B cell (primary cell): ENCODE data around the gene FOXK1. TPM values are rescaled to one million over a fixed set of nuclear protein-coding genes. Genes with fewer than 3 reads are reported as not detected.

ENCODE experiments used
- ATAC-seq: fragments of 200-7000 bp; cut with Tn5 transposase; one replicate; pipeline ENCODE4 v1.10.0; 2021; ENCODE audit warnings: low read depth, mild to moderate bottlenecking, moderate number of reproducible peaks, moderate library complexity
- CTCF ChIA-PET: fragments of 350-600 bp; sonication (Branson Sonifier 250); formaldehyde crosslinking; loops from one replicate; lab custom pipeline; 2021; ENCODE audit warnings: antibody characterized with exemption, inconsistent platforms; lab: Charles Lee
- POLR2A ChIA-PET: fragments of 350-600 bp; sonication (Branson Sonifier 250); formaldehyde crosslinking; loops from one replicate; lab custom pipeline; 2021; ENCODE audit warnings: antibody characterized with exemption; lab: Charles Lee
- DNase-seq: peaks from one replicate; pipeline ENCODE4 v3.0.0; 2013
- H2AFZ ChIP-seq: 2 replicates; pipeline ENCODE4 v1.6.1; 2012; ENCODE audit warnings: mild to moderate bottlenecking, low read depth, low read length; ENCODE audit not compliant: insufficient read depth, poor library complexity, severe bottlenecking
- H3K27ac ChIP-seq, 2 donors: 1 replicate in 1 of 2; 2 replicates in 1 of 2; pipeline ENCODE4 v1.5.1; 2012 to 2013; ENCODE audit warnings: low read length in 2 of 2, mild to moderate bottlenecking in 2 of 2, moderate library complexity in 1 of 2
- H3K27me3 ChIP-seq, 4 experiments: fragments of 200-600 bp in 1 of 4; sonication (generic) in 1 of 4; replicated peaks in 1 of 4; 1 replicate in 2 of 4; 2 replicates in 2 of 4; pipeline versions ENCODE4 v1.6.1 to v1.7.0; 2013 to 2016; ENCODE audit warnings: low read length in 3 of 4, mild to moderate bottlenecking in 2 of 4, mixed read lengths in 1 of 4, moderate library complexity in 1 of 4; ENCODE audit not compliant: insufficient read depth in 4 of 4, control insufficient read depth in 3 of 4; ENCODE audit errors: control extremely low read depth in 1 of 4
- H3K36me3 ChIP-seq, 2 experiments: replicated peaks in 1 of 2; 1 replicate in 1 of 2; 2 replicates in 1 of 2; pipeline versions ENCODE4 v1.6.1 to v1.7.1; 2013; ENCODE audit warnings: low read length in 1 of 2; ENCODE audit not compliant: insufficient read depth in 2 of 2, control insufficient read depth in 1 of 2; ENCODE audit errors: control extremely low read depth in 1 of 2, extremely low read depth in 1 of 2
- H3K4me1 ChIP-seq, 2 donors: fragments of 200-600 bp in 1 of 2; sonication (generic) in 1 of 2; 1 replicate in 1 of 2; 2 replicates in 1 of 2; pipeline versions ENCODE4 v1.5.1 to v1.6.1; 2013 to 2017; ENCODE audit warnings: low read length in 2 of 2; ENCODE audit not compliant: control insufficient read depth in 2 of 2, insufficient read depth in 2 of 2
- H3K4me2 ChIP-seq: replicated peaks from 2 replicates; pipeline ENCODE3; 2012; ENCODE audit warnings: mild to moderate bottlenecking, low read depth, low read length; ENCODE audit not compliant: poor library complexity, severe bottlenecking
- H3K4me3 ChIP-seq, 5 experiments: fragments of 200-600 bp in 1 of 5; sonication (generic) in 1 of 5; 1 replicate in 3 of 5; 2 replicates in 2 of 5; pipeline versions ENCODE4 v1.5.1 to v1.7.0; 2011 to 2016; ENCODE audit warnings: low read length in 4 of 5, mild to moderate bottlenecking in 4 of 5, low read depth in 2 of 5, control low read depth in 1 of 5, moderate library complexity in 1 of 5; ENCODE audit not compliant: insufficient read depth in 1 of 5; ENCODE audit errors: control extremely low read depth in 1 of 5, extremely low read depth in 1 of 5
- H3K79me2 ChIP-seq: fragments of 200-600 bp; sonication (generic); one replicate; pipeline ENCODE4 v1.6.0; 2016; ENCODE audit warnings: low read length; ENCODE audit not compliant: control insufficient read depth, insufficient read depth
- H3K9ac ChIP-seq: fragments of 200-600 bp; sonication (generic); 2 replicates; pipeline ENCODE4 v1.6.1; 2017; ENCODE audit warnings: mild to moderate bottlenecking, low read length, moderate library complexity
- H3K9me3 ChIP-seq, 3 donors: one replicate each; pipeline versions ENCODE4 v1.6.1 to v1.7.1; 2013; ENCODE audit warnings: low read length in 2 of 3; ENCODE audit not compliant: control insufficient read depth in 2 of 3, insufficient read depth in 1 of 3; ENCODE audit errors: control extremely low read depth in 1 of 3
- H4K20me1 ChIP-seq: 2 replicates; pipeline ENCODE4 v1.6.0; 2012; ENCODE audit warnings: mild to moderate bottlenecking, low read length; ENCODE audit not compliant: insufficient read depth, control insufficient read depth, poor library complexity, severe bottlenecking
- H3K27ac Mint-ChIP-seq: one replicate; pipeline ENCODE4 v1.8.0; 2021; ENCODE audit warnings: mixed read lengths
- H3K27me3 Mint-ChIP-seq: one replicate; pipeline ENCODE4 v1.8.0; 2021; ENCODE audit warnings: mixed read lengths
- H3K4me1 Mint-ChIP-seq: one replicate; pipeline ENCODE4 v1.8.0; 2021; ENCODE audit warnings: mixed read lengths
- H3K4me3 Mint-ChIP-seq: one replicate; pipeline ENCODE4 v1.8.0; 2021; ENCODE audit warnings: mixed read lengths
- H3K9me3 Mint-ChIP-seq: one replicate; pipeline ENCODE4 v1.8.0; 2022; ENCODE audit warnings: mixed read lengths; ENCODE audit not compliant: insufficient read depth
- EZH2 ChIP-seq: IDR thresholded peaks from 2 replicates; pipeline ENCODE4 v1.6.1; 2012; ENCODE audit warnings: borderline replicate concordance, low read depth, mild to moderate bottlenecking, moderate library complexity, low read length; ENCODE audit not compliant: insufficient read depth, poor library complexity, severe bottlenecking
- WGBS: methylation state at CpG from one replicate; pipeline ENCODE4 v1.1.5; 2013; ENCODE audit warnings: missing lambda C conversion rate; ENCODE audit not compliant: insufficient coverage; 5-methylcytosine and 5-hydroxymethylcytosine counted together
- intact Hi-C: fragments of 100-400 bp; cut with micrococcal nuclease; formaldehyde crosslinking; loops from one replicate; pipeline ENCODE4 v1.10.0; 2022
- polyA plus RNA-seq: library from polyadenylated mRNA; depleted of rRNA; stranded (reverse); fragments of >200 nt; gene quantifications from 2 replicates; pipeline ENCODE4 v1.2.3, GENCODE V29; 2012
- total RNA-seq, 2 donors: library from RNA; stranded (reverse); fragments of 120-200 nt in 1 of 2; gene quantifications; 1 replicate in 1 of 2; 2 replicates in 1 of 2; pipeline versions ENCODE4 v1.2.3 to v1.2.4, GENCODE V29; 2013 to 2022
- TF ChIP-seq, protein P1 (sequence below): fragments of 200-600 bp; IDR thresholded peaks from one replicate; pipeline ENCODE4 v1.8.0; 2022; ENCODE audit warnings: antibody characterized with exemption, mild to moderate bottlenecking

FOXK1 gene
- total and polyA plus RNA-seq, 2 donors (not counting 1 experiment from before 2014, with no cell fraction given), result 17.9 to 56.2 TPM

DNA sequence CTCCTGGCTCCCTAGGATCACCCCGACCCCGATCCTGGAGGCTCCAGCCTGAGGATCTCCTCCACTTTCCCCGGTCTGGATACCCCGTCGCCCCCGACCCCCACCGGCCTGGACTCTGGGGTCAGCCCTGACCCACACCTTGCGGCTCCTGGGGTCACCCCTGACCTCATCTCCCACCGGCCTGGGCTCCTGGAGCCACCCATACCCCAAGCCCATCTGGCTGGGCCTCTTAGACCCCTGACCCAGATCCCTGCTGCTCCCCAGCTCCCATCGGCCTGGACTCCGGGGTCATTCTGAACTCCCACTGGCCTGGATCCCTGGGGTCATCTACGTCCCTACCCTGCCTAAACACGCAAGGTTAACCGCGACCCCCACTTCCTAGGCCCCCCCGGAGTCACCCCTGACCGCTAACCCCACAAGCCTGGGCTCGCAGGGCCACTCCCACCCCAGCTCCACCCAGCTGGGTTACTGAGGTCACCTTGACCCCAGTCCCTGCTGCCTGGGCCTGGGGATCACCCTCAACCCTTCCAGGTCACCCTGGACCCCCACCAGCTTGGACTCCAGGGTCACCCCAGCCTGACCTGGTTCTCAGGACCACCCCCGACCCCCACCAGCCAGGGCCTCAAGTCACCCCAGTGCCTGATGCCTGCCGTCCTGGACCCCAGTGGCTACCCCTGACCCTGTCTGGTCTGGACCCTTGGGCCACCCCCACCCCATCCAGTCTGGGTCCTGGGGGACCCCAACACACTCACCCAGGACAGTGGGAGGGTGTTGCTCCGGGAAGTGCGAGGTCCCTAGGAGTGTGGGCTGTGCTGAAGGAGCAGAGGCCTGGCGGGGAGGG, 1.2 kb downstream of the FOXK1 start:
- Histone ChIP-seq H2AFZ (peak overlapping the region; percentile 35), H3K79me2 (peaks cover 58% of the 10 kb centered on the region), H4K20me1 (peaks cover 29% of the 10 kb centered on the region), H3K4me2 (peak overlapping the region; percentile 88), H3K4me1 (peaks cover 12 to 36% of the 10 kb centered on the region in 2 donors), H3K27me3 (peaks cover 0 to 2% (median 0%) of the 10 kb centered on the region in 4 experiments), H3K4me3 (peak overlapping the region; percentile 54 to 81 (median 65)), H3K36me3 (peaks cover 0 to 4% of the 10 kb centered on the region in 2 experiments), H3K27ac (peak overlapping the region; percentile 91 to 95), H3K9me3 (no peaks in the 10 kb centered on the region), H3K9ac (peak overlapping the region; percentile 69)
- H3K4me3 Mint-ChIP-seq, result peak overlapping the region; percentile 89
- intact Hi-C loops, result loop anchor here (5.0 kb wide), 1 partner anchor 69 kb away; no protein-coding TSS in a partner anchor
- peak overlapping the region; percentile 92 for H3K27ac Mint-ChIP-seq
- no peak for ATAC-seq
- POLR2A ChIA-PET, result interaction anchor here (0.5 to 3.3 kb wide), 7 partner anchors 30 to 561 kb away, joined by 3 to 37 read pairs (median 5); partner anchors contain the start of gene AP5Z1
- CTCF ChIA-PET, result interaction anchor here (1.1 to 4.5 kb wide), 4 partner anchors 42 to 92 kb away, joined by 3 to 36 read pairs (median 4); partner anchors contain the start of gene AP5Z1
- TF ChIP-seq, protein P1, sequence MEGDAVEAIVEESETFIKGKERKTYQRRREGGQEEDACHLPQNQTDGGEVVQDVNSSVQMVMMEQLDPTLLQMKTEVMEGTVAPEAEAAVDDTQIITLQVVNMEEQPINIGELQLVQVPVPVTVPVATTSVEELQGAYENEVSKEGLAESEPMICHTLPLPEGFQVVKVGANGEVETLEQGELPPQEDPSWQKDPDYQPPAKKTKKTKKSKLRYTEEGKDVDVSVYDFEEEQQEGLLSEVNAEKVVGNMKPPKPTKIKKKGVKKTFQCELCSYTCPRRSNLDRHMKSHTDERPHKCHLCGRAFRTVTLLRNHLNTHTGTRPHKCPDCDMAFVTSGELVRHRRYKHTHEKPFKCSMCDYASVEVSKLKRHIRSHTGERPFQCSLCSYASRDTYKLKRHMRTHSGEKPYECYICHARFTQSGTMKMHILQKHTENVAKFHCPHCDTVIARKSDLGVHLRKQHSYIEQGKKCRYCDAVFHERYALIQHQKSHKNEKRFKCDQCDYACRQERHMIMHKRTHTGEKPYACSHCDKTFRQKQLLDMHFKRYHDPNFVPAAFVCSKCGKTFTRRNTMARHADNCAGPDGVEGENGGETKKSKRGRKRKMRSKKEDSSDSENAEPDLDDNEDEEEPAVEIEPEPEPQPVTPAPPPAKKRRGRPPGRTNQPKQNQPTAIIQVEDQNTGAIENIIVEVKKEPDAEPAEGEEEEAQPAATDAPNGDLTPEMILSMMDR, result no peak
- no peak for TF ChIP-seq EZH2
- peak; percentile 40 for DNase-seq
- WGBS, result 1% methylated on average over 23 of the region's 23 CpGs
- H3K9me3 Mint-ChIP-seq, result no peaks in the 10 kb centered on the region
- no peaks in the 10 kb centered on the region for H3K27me3 Mint-ChIP-seq
- peaks cover 33% of the 10 kb centered on the region for H3K4me1 Mint-ChIP-seq
